ENCODE results near the gene TMEM138.
A peak's percentile ranks its signal among the peaks of the same experiment; 100 is the strongest.

The TMEM138 gene

DNA sequence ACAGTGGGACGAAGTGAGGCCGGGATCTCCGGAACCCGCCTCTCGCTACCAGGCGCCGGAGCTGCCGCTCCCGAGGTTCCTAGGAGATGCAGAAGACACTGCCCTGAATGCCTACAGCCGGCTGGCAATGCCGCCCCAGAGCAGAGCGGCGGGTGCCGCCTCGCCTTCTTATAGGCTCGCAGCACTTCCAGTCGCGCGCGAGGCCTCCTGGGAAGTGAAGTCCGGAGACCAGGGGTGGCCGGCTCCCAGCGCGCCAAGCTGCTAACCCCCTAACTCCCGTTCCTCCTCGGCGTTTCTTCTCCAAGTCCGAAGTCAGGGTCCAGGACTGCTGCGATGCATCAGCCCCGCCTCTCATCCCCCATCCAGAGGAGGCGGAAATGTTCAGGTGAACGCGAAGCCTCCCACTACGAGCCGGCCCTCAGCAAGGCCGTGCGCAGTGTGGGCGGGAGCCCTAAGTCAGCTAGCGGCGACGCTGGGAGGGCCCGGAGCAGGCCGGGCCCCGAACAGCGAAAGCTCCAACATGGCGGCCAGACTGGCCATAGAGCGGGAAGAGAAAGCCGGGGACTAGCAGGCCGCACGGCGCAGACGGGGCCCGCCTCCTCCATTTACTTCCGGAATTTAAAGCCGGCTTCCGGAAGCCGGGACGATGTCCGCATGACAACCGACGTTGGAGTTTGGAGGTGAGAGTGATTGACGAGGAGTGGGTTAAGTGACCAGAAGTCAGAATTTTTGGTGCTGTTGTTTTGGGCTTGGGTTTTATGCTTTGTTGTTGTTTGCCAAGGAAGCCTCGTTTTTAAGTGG is at the start of gene TMEM138, which contains the start of gene CYB561A3:
TSS of gene TMEM138 (plus strand) at position 634 of the 801 bp plus-strand sequence. CDS start 2,017 bp downstream, outside the sequence.
TSS of gene CYB561A3 (minus strand) at position 142 of the 801 bp plus-strand sequence. CDS start 5,169 bp downstream, outside the sequence.
- peak; percentile 87 to 94 for DNase-seq

DNA sequence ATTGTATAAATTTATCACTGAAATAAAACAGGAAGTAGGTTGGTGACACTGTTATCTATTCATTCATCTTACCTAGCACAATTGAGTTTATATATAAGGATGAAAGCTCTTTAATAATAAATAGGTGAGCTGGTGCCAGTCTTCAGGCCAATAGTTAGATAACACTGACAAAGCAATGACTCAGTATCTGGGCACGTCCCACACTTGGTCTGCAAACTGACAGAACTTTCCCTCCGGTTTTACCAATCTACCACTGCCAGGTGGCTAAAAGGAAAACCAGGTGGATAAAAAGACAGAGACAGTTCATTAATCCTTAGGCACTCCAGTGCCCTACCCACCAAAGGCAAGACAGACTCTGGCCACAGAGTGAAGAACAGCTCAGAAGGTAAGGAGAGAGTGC is 46.9 kb upstream of the TMEM138 start:
- DNase-seq: no peak

DNA sequence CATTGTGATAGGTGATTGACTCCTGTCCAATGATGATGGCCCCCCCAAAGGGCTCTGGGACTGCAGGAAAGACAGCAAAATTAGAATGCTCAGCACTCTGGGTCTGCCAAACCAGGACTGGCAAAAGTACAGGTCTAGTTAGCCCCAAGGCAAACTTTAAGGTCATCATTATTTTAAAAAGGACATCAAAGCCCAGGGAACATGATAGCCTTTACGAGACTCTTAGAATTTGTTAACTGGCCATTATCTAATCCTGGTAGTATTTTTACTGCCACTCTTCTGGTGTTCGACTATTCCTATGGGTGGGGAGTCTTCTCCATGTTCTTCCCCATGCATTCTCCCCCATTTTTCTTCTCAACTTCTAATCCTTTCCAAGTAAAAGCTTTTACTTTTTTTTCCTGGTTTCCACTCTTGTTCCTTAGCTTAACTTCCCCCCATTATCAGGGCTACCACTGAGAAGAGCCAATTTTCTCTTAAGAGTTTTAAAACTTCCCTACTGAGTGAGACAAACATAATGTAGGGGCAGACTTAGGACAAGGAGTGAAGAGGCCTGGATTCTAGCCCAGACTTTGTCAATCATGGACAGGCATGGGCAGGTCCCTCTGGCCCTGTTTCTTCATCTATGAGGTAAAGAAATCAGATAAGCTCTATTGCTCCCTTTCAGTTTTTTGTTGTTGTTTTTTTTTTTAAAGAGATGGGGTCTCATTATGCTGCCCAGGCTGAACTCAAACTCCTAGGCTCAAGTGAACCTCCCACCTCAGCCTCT is 36.3 kb upstream of the TMEM138 start:
- DNase-seq: no peak

DNA sequence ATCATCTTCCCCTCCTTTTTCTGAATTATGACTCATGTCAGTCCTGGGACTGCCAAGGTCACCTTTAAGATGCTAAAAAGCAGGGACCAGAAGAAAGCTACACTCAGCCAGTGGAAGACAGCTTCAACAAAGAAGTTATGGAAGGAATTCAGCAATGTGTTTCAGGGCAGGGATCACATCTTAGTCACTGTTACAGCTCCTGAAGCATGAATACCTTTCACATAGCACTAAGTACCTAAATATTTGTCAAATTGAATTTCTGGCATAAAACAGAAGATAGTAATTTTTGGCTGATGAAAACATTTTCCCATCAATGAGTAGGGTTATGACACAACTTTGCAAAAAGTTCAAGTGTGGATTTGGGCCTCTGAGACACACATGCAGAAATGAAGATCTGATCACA is 34.5 kb upstream of the TMEM138 start:
- DNase-seq: no peak

DNA sequence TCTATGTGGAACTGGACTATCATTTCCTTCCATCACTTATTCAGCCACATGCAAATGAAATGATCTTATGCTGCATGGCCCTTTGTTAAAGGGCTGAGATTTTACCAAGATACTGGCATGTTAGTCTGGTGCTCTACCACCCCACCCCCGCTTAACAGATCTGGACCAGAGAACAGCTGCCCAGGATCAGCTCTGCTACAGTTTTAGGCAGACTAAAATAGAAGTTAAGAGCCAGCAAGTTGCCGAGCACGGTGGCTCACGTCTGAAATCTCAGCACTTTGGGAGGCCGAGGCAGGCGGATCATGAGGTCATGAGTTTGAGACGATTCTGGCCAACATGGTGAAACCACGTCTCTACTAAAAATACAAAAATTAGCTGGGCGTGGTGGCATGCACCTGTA is 33.8 kb upstream of the TMEM138 start:
- no peak for DNase-seq

DNA sequence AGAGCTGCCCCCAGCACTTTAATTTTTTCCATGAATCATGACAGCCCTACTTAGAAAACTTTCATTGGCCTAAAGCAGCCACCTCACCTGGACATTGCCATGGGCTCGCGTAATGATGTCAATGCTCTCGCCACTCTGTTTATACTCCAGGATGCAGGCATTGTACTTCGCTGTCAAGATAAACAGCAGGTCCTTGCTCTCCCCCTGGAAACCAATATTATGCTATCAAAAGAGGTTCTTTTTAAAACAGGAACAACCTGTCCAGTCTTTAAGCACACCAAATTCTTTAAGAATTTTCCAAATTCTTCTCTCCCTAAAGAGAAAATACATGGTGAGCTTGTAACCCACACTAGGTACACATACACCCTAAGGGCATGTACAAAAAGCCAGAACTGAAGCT is 32.3 kb upstream of the TMEM138 start:
- no peak for DNase-seq

DNA sequence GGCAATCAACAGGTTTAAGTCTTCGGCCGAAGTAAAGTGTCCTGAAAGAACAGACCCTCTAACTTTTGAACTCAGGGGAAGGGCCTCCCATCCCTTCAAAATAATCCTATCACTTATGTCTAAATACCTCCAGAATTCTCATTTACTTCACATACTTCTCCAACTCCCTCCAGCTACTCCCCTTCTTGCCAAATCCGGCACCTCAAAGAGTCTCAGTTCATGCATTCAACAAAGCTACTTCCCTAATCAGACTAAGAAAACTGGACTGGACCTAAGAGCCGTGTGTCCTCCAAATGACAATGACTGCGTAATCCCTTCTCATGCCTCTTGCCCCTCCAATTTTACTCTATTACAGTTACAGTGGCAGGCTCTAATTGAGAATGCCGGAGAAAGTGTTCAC is 30.5 kb upstream of the TMEM138 start:
- DNase-seq: peak; percentile 60 to 64

DNA sequence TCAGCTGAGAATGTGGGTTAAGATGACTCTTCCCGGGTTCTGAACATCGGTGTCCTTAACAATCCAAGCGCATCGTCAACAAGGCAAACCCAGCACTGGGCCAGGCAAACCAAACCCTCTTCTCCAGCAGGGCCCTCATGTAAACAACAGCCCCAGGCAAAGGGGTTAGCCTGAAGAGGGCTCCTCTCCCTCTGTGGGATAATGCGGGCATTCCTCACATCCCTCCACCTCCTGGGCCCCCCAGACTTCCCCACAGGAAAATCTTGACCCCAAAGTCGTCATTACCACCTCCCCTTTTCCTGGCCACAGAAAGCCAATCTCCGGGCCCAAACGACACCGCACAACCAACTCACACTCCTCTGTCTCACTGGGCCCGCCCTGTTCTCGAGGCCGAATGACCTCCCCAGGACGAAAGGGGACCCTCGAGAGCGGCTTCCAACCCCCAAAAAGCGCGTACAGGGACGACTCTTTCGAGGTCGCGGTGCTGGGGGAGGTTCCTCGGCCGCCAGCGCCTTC is 29.8 kb upstream of the TMEM138 start:
- DNase-seq: peak in 1 of 2 experiments; percentile 8

DNA sequence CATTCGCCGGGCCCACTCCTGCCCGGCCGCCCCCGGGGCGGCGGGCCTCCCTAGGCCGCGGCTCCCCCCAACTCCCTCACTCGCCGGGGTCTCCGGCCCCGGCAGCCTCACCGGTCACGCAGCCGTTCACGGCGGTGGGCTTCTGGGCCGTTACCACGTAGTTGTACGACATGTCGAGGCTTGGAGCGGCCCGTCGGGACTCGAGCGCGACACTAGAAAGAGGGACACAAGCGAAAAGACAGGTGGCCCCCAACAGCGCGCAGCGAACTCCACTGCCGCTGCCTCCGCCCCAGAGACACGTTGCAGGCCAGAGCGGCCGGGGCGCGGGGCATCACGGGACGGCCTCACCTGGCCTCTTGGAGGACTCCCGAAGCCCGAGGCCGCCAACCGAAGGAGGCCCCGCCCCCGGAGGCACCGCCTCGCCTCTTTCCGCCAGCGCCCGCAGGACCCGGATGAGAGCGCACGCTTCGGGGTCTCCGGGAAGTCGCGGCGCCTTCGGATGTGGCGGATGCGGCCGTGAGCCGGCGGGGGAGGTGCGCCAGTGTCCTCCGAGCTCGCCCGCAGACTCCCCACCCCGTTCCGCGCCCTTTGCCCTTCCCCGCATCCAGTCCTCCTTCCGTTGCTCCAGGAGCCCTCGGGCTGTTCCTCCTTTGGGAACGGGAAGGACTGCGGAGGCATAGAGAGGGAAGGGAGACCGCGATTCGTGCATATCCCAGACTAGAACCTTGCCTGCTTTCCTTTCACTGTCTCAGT is 29.2 kb upstream of the TMEM138 start, which contains the start of the genes DDB1 and TKFC:
TSS of gene DDB1 (minus strand) at position 309 of the 753 bp plus-strand sequence. CDS start at position 172, 137 bp downstream.
TSS of gene TKFC (plus strand) at position 432 of the 753 bp plus-strand sequence. CDS start 1,501 bp downstream, outside the sequence.
- peak; percentile 70 to 78 for DNase-seq

DNA sequence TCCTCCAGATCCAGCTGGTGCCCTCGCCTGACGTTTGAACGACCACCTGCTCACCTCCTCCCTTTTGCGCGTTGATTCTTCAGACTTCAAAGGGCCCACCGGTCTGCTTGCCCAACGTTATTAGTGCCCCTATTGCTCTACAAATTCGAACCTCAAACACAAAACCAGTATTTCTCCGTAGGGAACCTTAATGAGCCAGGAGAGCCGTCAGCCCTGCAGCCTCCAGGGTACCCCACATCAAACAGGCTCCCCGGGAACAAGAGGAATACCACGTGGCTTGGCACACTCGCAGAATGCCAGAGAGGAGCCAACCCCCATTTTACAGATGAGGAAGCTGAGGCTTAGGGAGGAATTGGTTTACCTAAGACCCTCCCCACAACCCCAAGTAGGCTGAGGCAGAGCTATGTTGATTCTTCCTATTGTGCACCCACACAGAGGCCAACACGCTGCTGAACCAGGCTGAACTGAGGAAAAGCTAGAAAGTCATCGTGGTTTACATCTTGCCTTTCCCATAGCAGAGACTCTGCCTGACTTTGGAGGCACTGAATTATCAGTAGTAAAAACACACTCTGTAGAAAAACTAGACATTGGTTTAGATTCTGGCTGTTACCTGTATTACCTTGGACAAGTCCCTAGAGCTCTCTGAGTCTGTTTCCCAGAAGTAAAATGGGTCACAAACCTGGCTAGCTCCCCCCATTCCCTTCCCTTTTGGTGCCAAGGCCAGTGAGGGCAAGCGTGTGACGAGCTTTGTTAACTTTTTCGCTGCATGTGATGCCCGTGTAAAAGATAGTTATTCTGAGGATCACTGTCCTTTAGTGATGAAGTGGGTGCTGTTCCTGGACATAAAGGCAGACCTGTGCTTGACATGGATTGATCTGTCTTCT is 28.4 kb upstream of the TMEM138 start:
- DNase-seq: no peak

DNA sequence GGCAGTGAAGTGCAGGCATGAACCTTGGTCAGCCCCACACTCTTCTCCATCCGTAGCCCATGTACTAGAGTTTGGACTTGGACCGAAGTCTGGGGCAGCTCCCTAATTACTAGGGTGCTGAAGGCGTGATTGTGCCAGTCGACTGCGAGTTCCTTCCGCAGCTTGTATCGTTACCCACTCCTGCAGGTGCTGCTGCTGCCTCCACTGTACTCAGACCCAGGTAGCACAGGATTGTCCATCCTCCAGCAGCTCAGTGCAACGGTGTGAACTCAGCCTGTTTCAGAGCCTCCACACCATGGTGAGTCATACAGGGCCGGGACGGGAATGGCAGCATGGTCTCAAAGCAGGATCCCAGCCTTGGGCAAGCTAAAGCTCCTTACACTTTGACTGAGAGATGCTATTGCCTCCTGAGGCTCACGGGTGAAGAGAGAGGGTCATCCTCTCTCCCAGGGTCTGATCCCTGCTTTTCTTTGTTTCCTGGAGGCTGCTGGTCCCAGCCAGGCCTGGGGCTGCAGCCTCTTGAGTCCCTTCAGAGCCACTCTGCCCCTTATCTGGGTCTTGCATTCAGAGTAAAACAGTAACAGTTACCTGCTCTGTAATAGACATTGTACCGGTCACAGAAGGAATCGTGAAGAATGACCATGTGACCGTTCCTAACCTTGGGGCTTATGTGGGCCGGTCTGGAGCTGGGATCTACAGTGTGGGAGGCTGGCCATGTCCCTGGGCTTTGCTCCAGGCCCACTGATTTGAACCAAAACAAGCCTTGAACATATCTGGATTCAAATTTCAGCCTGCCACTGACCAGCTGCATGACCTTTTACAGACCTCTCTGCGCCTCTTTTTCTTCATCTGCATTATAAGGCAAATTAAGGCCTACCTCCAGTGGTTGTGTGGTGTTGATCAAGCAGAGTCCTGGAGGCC is 27.5 kb upstream of the TMEM138 start:
- DNase-seq: no peak

DNA sequence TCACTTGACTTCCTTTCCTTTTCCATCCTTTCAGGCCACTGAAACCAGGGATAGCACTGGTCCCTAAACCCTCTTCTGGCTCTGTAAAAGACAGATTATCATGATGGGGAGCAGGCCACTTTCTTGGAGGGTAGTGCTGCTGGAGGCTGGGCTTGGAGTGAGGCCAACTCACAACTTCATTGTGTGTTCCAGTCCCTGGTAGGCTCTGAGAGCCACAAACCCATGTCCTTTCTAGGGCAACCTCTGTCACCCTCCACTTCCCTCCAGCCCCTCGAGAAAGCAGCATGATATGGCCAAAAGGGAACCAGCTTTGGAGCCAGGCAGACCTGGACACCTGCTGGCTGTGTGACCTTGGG is 26.8 kb upstream of the TMEM138 start:
- no peak for DNase-seq

DNA sequence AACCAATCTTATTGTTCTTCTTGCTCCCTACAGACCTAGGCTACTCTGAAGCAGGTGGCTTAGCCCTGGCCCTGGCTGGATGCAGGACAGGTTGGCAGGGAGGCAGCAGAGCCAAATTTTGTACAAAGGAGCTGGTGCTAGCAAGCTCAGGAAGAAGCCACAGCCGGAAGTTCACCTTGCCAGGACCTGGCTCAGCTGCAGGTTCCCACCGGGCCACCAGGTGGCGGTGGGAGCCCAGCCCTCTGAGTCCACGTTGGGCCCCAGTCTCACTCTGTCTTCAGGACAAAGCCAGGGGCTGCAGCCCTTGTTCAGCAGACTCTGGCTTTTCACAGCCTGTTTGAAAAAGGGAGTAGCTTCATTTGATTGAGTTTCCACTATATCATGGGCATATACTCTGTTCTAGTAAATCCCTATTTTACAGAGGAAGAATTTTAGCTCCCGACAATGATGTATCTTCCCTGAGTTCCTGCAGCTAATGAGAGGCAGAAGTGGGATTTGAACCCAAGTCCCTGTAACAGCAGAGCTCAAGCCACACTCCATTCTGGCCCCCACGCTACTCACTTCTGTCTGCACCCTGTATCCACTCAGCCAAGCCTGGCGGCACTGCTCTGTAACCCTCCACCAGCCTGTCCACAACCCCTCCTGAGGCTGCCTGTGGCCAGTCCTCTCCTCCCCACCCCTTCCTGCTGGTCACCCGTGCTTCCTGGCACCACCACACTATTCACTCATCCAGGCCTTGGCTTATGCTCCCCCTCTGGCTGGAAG is 25.8 kb upstream of the TMEM138 start:
- peak; percentile 61 to 65 for DNase-seq

DNA sequence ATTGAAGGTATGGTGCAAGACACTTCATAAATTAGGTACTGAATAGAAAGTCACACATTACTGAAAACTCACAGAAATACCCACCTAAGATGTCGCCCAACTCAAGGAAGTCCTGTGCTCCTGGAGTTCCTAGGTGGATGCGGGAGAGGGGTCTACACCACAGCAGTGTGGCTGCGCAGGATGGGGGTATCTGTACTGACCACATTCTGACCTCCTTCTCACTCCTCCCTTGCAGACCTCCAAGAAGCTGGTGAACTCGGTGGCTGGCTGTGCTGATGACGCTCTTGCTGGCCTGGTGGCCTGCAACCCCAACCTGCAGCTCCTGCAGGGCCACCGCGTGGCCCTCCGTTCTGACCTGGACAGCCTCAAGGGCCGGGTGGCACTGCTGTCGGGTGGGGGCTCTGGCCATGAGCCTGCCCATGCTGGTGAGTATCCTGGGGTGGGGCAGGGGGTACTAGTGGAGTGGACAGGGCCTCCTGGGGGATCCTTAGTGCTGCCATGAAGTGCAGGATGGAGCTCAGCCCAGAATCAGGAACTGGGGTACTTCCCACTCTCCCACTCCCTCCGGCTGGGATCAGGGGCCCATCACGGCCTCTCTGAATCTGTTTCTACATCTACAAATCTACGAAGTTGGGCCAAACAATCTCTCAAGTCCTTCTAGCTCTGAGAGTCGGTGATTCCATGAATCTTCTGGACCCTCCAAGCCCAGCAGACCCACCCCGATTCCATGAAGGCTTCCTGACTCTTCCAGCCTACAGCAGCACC is 24.3 kb upstream of the TMEM138 start:
- DNase-seq: no peak

DNA sequence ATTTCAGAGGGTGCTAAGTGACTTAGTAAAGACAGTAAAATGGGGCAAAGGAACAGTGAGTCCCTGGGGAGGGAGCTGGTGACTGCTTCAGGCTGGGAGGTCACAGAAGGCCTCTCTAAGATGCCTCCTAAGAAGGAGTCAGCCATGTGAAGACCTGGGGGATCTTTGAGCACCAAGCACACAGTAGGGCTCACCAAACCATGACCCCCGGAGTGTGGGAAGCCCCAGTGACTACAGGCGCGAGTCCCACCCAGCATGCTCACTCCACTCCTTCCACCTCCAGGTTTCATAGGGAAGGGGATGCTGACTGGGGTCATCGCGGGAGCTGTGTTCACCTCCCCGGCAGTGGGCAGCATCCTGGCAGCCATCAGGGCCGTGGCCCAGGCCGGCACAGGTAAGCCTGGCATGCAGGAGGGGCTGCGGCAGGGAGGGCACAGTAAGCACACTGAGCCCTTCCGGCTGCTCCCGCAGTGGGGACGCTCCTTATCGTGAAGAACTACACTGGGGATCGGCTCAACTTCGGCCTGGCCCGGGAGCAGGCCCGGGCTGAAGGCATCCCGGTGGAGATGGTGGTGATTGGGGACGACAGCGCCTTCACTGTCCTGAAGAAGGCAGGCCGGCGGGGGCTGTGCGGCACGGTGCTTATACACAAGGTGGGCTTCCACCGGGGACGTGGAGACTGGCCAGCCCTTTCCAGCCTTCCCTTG is 23.2 kb upstream of the TMEM138 start:
- no peak for DNase-seq

DNA sequence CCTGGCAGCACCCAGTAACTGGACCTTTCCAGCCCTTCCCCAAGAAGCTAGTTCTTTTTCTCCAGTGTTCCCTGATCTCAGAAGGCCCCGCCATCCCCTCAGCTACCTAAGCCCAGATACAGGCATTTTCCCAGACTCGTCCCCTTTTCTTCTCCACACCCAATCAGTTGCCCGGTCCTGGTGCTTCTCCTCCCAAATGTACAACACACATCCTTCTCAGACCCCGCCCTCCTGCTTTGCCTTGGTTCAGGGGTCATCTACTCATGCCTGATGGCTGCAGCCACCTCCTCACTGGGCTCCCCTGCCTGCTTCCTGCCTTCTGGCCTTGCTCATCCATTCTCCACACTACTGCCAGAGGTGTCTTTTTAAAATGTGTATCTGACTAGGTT is 22.7 kb upstream of the TMEM138 start:
- no peak for DNase-seq

DNA sequence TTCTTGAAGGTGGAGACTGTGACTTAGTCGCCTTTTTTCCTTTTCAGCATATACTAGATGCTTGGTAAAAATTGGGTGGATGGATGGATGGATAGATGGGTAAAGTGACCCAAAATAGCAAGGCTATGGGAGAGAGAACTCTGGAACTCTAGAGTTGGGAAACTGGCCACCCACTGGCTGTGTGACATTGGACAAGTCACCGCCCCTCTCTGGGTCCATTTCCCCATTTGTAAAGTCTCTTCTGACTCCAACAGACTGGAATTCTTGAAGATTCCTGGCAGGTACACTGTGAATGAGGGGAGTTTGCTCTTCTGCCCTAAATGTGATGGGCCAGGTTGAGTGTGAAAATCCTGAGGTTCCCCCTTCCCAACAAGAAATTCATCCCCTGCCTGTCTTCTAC is 21.2 kb upstream of the TMEM138 start:
- DNase-seq: no peak

DNA sequence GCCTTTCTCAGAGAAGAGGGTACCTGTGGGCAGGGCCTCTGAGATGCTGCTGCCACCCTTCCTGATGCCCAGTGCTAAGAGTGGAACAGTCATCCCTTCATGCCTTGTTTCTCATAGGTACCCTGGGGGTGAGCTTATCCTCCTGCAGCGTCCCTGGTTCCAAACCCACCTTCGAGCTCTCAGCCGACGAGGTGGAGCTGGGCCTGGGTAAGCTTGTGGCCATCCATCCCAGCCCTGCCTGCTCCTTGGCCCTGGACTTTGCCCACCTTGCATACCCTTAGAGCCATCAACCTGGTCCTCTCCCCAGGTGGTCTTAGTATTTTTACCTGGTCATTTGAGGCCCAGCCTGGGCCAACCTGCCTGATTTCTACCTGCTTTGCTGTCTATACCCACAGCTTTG is 20.5 kb upstream of the TMEM138 start:
- no peak for DNase-seq

Measured in AML-193 (cell line).